Cardiac fibroblast (primary cell): Measurements from ENCODE around the gene PRLR.

Source experiments
- DNase-seq, 2 donors: peaks; one replicate each; pipeline versions ENCODE4 v3.0.0 to v3.0.0-alpha.2; 2010; ENCODE audit warnings: low read depth in 2 of 2
- H3K4me3 ChIP-seq, 2 donors: replicated peaks in 1 of 2; 1 replicate in 1 of 2; 2 replicates in 1 of 2; pipeline ENCODE4 v1.5.1; 2011; ENCODE audit warnings: low read depth in 2 of 2, low read length in 2 of 2, mild to moderate bottlenecking in 2 of 2, moderate library complexity in 1 of 2
- CTCF ChIP-seq: IDR thresholded peaks from one replicate; pipeline ENCODE4 v1.5.1; 2011; ENCODE audit warnings: low read depth, mild to moderate bottlenecking, low read length, inconsistent platforms

The PRLR gene

DNA sequence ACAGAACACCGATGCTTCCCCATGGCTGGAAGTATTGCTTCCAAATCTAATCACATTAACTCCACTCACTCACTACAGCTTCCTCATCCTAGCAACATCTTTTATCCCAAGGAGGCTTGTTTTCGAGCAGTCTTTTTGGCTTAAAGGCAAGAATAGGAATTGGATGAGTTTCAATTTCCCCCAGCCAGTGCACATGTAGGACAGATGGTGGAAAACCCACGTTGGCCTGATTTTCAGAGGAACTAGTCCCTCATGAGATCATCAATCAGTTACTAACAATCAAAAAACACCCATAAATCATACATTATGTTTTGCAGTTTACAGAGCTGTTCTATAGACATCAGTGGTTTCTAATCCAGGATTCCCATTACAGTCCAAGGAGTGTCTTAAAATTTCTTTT lies 134.1 kb downstream of the PRLR start:
- peak in 1 of 2 donors; percentile 11 for DNase-seq
- H3K4me3 ChIP-seq, result no peak overlapping the region
- no peak for TF ChIP-seq CTCF

- no peak for DNase-seq
- no peak overlapping the region for H3K4me3 ChIP-seq
- no peak for TF ChIP-seq CTCF
These were observed 134.9 kb downstream of the PRLR start for GRCh38 chr5:35095366-35095765.

GRCh38 chr5:35094948-35095347 lies 135.3 kb downstream of the PRLR start:
- H3K4me3 ChIP-seq, result no peak overlapping the region
- no peak for DNase-seq
- no peak for TF ChIP-seq CTCF

DNA sequence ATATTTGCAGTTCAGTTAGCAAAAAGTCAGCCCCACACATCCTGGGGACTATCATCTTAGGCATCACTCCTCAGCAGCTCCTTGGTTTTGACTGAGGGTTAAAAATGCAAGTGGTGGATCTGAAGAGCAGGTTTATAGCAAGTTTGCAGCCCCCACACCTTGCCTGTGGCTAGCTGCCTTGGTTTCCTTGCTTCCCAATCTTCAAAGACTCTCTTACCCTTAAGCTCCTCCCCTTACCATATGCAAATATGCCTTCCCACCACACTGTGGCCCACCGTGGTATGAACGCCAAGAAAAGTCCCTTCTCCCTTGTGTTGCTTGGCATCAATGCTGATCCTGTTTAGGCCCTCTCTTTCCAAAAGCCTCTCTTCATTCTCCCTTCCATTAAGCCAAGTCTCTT lies 137.6 kb downstream of the PRLR start:
- TF ChIP-seq CTCF, result no peak
- H3K4me3 ChIP-seq, result no peak overlapping the region
- DNase-seq, result no peak

DNA sequence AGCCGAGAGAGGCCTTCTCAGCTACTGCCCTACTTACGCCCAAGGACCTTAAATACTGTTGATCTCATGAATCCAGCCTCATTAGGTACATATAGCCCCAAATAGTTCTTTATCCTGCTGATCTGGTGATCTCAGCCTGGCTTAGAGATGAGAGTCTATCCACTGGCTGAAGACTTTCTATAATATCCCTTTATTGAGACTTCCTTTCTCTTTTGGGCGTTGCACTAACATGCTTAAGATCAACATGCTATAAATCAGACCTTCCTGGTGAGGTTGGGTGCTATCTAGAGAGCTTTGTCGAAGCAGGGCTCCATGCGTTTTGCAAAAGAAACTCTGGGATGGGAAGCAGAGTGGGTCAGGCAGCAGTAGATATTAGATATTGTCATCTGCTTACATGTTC lies 138.6 kb downstream of the PRLR start:
- TF ChIP-seq CTCF, result no peak
- no peak for DNase-seq
- no peak overlapping the region for H3K4me3 ChIP-seq

GRCh38 chr5:35089334-35090314 lies 140.7 kb downstream of the PRLR start:
- no peak overlapping the region for H3K4me3 ChIP-seq
- DNase-seq, result peak; percentile 81 to 83
- peak; percentile 86 for TF ChIP-seq CTCF
